ENCODE results near the gene KIF21A.
"Not testable (repeated sequence)": the region's sequence is repeated elsewhere in the genome, so short reads cannot be mapped to it uniquely, and the experiment has no call there.

Gene KIF21A

GRCh38 chr12:39443081-39443928 is at the start of gene KIF21A:
TSS of gene KIF21A (minus strand) at chr12:39443120. CDS start at chr12:39442970, 150 bp downstream.
- DNase-seq: peak; percentile 28 to 95 (median 83)

GRCh38 chr12:39490500-39491282 is 47.8 kb upstream of the KIF21A start:
- no peak for DNase-seq

- no peak for DNase-seq
Observed at GRCh38 chr12:39483597-39483996, 40.7 kb upstream of the KIF21A start.

- no peak for DNase-seq
Observed at GRCh38 chr12:39483042-39483441, 40.1 kb upstream of the KIF21A start.

- no peak for DNase-seq
Observed at GRCh38 chr12:39476894-39477293, 34.0 kb upstream of the KIF21A start.

- no peak for DNase-seq
Observed at GRCh38 chr12:39476121-39476520, 33.2 kb upstream of the KIF21A start.

GRCh38 chr12:39475136-39475535 is 32.2 kb upstream of the KIF21A start:
- DNase-seq: not testable (repeated sequence)

- no peak for DNase-seq
Observed at GRCh38 chr12:39467432-39467870, 24.5 kb upstream of the KIF21A start.

- DNase-seq: no peak
Observed at GRCh38 chr12:39464976-39465695, 22.2 kb upstream of the KIF21A start.

GRCh38 chr12:39461059-39461458 is 18.1 kb upstream of the KIF21A start:
- no peak for DNase-seq

- no peak for DNase-seq
Observed at GRCh38 chr12:39459027-39459434, 16.1 kb upstream of the KIF21A start.

GRCh38 chr12:39451977-39452376 is 9.1 kb upstream of the KIF21A start:
- peak in 4 of 56 donors; percentile 1 to 11 (median 5) for DNase-seq

- DNase-seq: no peak
Observed at GRCh38 chr12:39448038-39448437, 5.1 kb upstream of the KIF21A start.

- peak in 1 of 56 donors; percentile 41 for DNase-seq
Observed at GRCh38 chr12:39443929-39444209, 949 bp upstream of the KIF21A start.

GRCh38 chr12:39442831-39443080 is 164 bp downstream of the KIF21A start:
- DNase-seq: peak in 3 of 56 donors; percentile 41 to 71 (median 52)

GRCh38 chr12:39441963-39442830 is 723 bp downstream of the KIF21A start:
- DNase-seq: peak in 50 of 56 donors; percentile 2 to 73 (median 51)

- DNase-seq: no peak
Observed at GRCh38 chr12:39441189-39441962, 1.5 kb downstream of the KIF21A start.

- peak in 3 of 56 donors; percentile 1 to 10 (median 3) for DNase-seq
Observed at GRCh38 chr12:39440781-39441180, 2.1 kb downstream of the KIF21A start.

- no peak for DNase-seq
Observed at GRCh38 chr12:39440101-39440500, 2.8 kb downstream of the KIF21A start.

GRCh38 chr12:39435531-39435930 is 7.4 kb downstream of the KIF21A start:
- DNase-seq: no peak

All from amygdala (tissue), 56 donors.